SH-SY5Y (cell line): Measurements from ENCODE around the gene LSAMP.

ENCODE experiments used
- GATA2 ChIP-seq: IDR thresholded peaks from 2 replicates; pipeline ENCODE4 v1.6.1; 2011; ENCODE audit warnings: mild to moderate bottlenecking, low read depth, low read length
- GATA3 ChIP-seq: IDR thresholded peaks from 2 replicates; pipeline ENCODE4 v1.6.1; 2011; ENCODE audit warnings: low read depth, mild to moderate bottlenecking, low read length, moderate library complexity

DNA sequence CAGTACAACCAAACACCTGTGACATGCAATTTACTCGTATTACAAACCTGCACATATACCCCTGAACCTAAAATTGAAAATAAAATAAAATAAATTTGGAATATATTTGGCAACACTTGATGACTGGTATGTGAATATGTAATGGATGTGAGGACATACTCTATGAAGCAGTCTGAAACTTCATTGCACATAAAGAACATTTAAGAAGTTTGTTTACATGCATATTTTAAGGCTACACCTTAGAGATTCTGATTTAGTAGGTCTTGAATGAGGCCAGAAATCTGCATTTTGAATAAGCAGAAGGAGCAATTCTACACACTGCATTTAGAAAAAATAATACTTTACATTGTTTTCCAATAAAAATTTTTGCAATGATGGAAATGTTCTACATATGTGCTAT is 284.7 kb downstream of the LSAMP start:
- TF ChIP-seq GATA2 (no peak), GATA3 (no peak)
